ENCODE measurements around the gene SKI. TPM values are rescaled to one million over a fixed set of nuclear protein-coding genes. Genes with fewer than 3 reads are reported as not detected.
A peak's percentile ranks its signal among the peaks of the same experiment; 100 is the strongest.

SKI gene
- total RNA-seq, 1 experiment from 2014 or later: 89.5 TPM

DNA sequence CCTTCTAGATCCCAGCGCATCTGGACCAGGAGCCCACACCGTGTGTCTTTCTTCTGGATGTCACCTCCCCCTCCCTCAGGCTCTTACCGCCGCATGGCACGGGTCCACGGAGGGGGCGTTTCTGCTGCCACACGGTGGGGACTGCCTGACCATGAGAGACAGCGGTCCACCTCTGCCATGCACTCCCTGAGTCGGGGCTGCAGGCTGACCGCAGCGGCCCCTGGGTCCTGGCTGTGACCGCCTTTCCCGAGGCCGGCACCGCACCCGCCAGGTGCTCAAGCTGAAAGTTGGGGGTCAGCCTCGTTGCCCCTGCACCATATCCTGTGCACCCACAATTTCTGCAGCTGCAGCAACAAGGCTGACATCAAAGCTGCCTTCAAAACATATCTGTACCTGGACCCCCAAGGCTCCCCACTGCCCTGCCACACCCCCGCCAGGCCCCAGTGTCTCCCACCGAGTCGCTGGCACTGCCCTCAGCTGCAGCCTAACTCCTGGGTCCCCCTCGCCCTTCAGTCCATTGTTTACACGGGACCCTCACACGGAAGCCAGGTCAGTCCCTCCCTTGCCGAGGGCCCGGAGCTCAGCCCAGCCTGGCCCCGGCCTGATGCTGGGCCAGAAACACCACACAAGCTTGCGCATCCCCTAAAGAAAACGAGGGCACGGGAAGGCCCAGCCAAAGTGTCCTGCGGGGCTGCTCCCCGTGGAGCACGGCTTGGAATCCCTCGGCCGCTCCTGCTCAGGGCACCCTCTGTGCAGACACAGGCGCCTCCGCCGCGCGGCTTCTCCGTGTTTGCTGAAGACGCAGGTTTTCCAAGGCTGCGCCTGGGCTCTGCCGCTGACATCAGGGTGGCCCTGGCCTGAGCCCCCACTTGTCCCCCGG is 111.3 kb downstream of the SKI start:
- no peaks in the 10 kb centered on the region for H4K20me1 ChIP-seq (ENCODE audit: control insufficient read depth, insufficient read depth, insufficient read length)
- H3K14ac ChIP-seq (ENCODE audit: insufficient read depth, low read length): no peak overlapping the region; the same call in 1 of the 2 replicates
- H3K4me1 ChIP-seq (ENCODE audit: insufficient read depth, low read length): no peaks in the 10 kb centered on the region
- no peak overlapping the region for H4K91ac ChIP-seq (ENCODE audit: insufficient read length, low read depth, low read length)
- no peaks in the 10 kb centered on the region for H3K27me3 ChIP-seq (ENCODE audit: insufficient read depth, low read length)
- no peak overlapping the region for H3K18ac ChIP-seq (ENCODE audit: insufficient read length, low read depth, low read length)
- H2BK12ac ChIP-seq (ENCODE audit: insufficient read length, low read depth, low read length): no peak overlapping the region
- no peaks in the 10 kb centered on the region for H3K9me3 ChIP-seq (ENCODE audit: control insufficient read depth, low read depth, low read length)
- no peak overlapping the region for H2BK20ac ChIP-seq (ENCODE audit: low read depth, low read length, poor library complexity, severe bottlenecking)
- no peak overlapping the region for H3K4me3 Mint-ChIP-seq
- no peaks in the 10 kb centered on the region for H3K79me2 ChIP-seq (ENCODE audit: insufficient read depth, low read length)
- H3K27ac ChIP-seq (ENCODE audit: insufficient read length, low read depth, low read length): no peak overlapping the region
- H3K56ac ChIP-seq (ENCODE audit: insufficient read length, low read depth, low read length): no peak overlapping the region
- no peaks in the 10 kb centered on the region for H3K27me3 Mint-ChIP-seq (ENCODE audit: low read depth)
- H3K27ac Mint-ChIP-seq: peak overlapping the region in 1 of 3 experiments; percentile 31; a peak in 1 of 7 replicates
- no peak overlapping the region for H3K9ac ChIP-seq (ENCODE audit: extremely low read depth, insufficient read length, low read length)
- no peak overlapping the region for H3T11ph ChIP-seq (ENCODE audit: low read length)
- DNase-seq: no peak
- H3K4ac ChIP-seq (ENCODE audit: low read depth, low read length): no peak overlapping the region
- no peak overlapping the region for H2BK120ac ChIP-seq (ENCODE audit: low read depth, low read length, poor library complexity, severe bottlenecking)
- H3K23ac ChIP-seq (ENCODE audit: insufficient read length, low read depth, low read length): no peak overlapping the region
- H3K4me2 ChIP-seq (ENCODE audit: insufficient read depth, insufficient read length, low read length): no peak overlapping the region
- no peak overlapping the region for H2BK5ac ChIP-seq (ENCODE audit: insufficient read length, low read length)
- peaks cover 0 to 10% of the 10 kb centered on the region in 2 experiments; a peak in 2 of 4 replicates for H3K4me1 Mint-ChIP-seq
- H2BK15ac ChIP-seq (ENCODE audit: low read depth, low read length): no peak overlapping the region
- no CpG with 5 or more reads among the region's 45 CpGs for WGBS (ENCODE audit: extremely low coverage, insufficient read length, low lambda C conversion rate)
- no peak for TF ChIP-seq CTCF (conservative IDR thresholded peaks at IDR 0.05)
- no peak overlapping the region for H2AK5ac ChIP-seq (ENCODE audit: insufficient read length, low read length)
- H3K23me2 ChIP-seq (ENCODE audit: insufficient read length, low read depth, low read length, poor library complexity, severe bottlenecking): no peaks in the 10 kb centered on the region
- no peaks in the 10 kb centered on the region for H3K79me1 ChIP-seq (ENCODE audit: insufficient read depth, low read depth, low read length, poor library complexity, severe bottlenecking)
- H4K5ac ChIP-seq (ENCODE audit: insufficient read length, low read depth, low read length): no peak overlapping the region
- H4K8ac ChIP-seq (replicated peaks; ENCODE audit: insufficient read length, low read depth, low read length): no peak overlapping the region
- no peaks in the 10 kb centered on the region for H3K9me3 Mint-ChIP-seq
- no peak overlapping the region for H2AFZ ChIP-seq (ENCODE audit: low read length)
- H3K36me3 Mint-ChIP-seq (ENCODE audit: insufficient read depth in 1 of 3, low read depth in 3 of 3): no peaks in the 10 kb centered on the region
